GM10248 (cell line): ENCODE results near the gene SYCE3.

Experiments used
- CTCF ChIA-PET: fragments of 300-600 bp; sonication (Branson Sonifier 250); formaldehyde crosslinking; extraction: SDS; loops from one replicate; lab custom pipeline; 2021; ENCODE audit warnings: antibody characterized with exemption; lab: Yijun Ruan, JAX
- POLR2A ChIA-PET: fragments of 350-650 bp; sonication (Branson Sonifier 250); formaldehyde crosslinking; extraction: SDS; loops from one replicate; lab custom pipeline; 2020; ENCODE audit warnings: antibody characterized with exemption; lab: Yijun Ruan, JAX
- DNase-seq: peaks from one replicate; pipeline ENCODE4 v3.0.0; 2012; ENCODE audit errors: extremely low spot score
- TF ChIP-seq, protein P1 (sequence below): IDR thresholded peaks from 2 replicates; pipeline ENCODE4 v1.5.1; 2012; ENCODE audit warnings: mild to moderate bottlenecking, low read depth; ENCODE audit errors: extremely low read depth, missing control alignments, control extremely low read depth

Gene SYCE3

DNA sequence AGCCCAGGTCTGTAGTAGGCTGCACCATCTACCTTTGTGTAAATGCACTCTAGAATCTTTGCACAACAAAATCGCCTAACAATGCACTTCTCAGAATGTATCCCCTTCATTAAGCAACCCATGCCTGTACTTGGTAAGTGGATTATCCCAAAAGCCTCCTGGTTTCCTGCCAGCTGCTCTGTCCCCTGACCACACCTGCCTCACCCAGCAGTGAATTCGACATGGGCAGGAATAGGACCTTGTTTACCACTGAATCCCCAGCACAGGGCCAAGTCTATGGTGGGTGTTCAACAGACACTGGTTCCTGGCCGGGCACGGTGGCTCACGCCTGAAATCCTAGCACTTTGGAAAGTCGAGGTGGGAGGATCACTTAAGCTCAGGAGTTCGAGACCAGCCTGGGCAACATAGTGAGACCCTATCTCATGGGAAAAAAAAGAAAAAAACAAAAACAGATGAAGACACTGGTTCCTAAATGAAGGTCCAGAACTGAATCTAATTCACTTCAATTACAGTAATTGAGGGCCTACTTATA, 5.1 kb upstream of the SYCE3 start:
- TF ChIP-seq, protein P1, sequence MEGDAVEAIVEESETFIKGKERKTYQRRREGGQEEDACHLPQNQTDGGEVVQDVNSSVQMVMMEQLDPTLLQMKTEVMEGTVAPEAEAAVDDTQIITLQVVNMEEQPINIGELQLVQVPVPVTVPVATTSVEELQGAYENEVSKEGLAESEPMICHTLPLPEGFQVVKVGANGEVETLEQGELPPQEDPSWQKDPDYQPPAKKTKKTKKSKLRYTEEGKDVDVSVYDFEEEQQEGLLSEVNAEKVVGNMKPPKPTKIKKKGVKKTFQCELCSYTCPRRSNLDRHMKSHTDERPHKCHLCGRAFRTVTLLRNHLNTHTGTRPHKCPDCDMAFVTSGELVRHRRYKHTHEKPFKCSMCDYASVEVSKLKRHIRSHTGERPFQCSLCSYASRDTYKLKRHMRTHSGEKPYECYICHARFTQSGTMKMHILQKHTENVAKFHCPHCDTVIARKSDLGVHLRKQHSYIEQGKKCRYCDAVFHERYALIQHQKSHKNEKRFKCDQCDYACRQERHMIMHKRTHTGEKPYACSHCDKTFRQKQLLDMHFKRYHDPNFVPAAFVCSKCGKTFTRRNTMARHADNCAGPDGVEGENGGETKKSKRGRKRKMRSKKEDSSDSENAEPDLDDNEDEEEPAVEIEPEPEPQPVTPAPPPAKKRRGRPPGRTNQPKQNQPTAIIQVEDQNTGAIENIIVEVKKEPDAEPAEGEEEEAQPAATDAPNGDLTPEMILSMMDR = no peak
- DNase-seq = no peak
- ChIA-PET POLR2A (no interaction called here), CTCF (interaction anchor here (1.7 kb wide), 1 partner anchor 10 kb away, joined by 5 read pairs; no protein-coding TSS in a partner anchor)

DNA sequence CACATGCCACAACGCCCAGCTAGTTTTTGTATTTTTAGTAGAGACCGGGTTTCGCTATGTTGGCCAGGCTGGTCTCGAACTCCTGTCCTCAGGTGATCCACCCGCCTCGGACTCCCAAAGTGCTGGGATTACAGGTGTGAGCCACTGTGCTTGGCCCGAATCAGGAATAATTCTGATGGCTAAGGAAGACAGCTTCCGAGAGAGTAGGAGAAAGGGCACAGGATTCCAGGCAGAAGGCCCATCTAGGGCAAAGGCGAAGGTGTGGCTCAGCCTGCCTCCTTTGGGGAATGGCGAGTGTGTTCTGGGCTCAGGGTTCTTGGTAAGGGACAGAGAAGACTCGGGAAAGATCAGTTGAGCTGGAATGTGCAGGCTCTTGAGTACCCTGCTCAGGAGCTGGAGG, 1.6 kb upstream of the SYCE3 start:
- TF ChIP-seq, protein P1 = no peak
- CTCF ChIA-PET = interaction anchor here (0.9 to 5.2 kb wide), 10 partner anchors 8 to 62 kb away, joined by 3 to 68 read pairs (median 10); partner anchors contain the start of genes CHKB, CPT1B, LMF2 and NCAPH2
- POLR2A ChIA-PET = interaction anchor here (0.6 to 1.0 kb wide), 3 partner anchors 14 to 697 kb away, joined by 3 to 4 read pairs (median 4); no protein-coding TSS in a partner anchor
- DNase-seq = no peak

DNA sequence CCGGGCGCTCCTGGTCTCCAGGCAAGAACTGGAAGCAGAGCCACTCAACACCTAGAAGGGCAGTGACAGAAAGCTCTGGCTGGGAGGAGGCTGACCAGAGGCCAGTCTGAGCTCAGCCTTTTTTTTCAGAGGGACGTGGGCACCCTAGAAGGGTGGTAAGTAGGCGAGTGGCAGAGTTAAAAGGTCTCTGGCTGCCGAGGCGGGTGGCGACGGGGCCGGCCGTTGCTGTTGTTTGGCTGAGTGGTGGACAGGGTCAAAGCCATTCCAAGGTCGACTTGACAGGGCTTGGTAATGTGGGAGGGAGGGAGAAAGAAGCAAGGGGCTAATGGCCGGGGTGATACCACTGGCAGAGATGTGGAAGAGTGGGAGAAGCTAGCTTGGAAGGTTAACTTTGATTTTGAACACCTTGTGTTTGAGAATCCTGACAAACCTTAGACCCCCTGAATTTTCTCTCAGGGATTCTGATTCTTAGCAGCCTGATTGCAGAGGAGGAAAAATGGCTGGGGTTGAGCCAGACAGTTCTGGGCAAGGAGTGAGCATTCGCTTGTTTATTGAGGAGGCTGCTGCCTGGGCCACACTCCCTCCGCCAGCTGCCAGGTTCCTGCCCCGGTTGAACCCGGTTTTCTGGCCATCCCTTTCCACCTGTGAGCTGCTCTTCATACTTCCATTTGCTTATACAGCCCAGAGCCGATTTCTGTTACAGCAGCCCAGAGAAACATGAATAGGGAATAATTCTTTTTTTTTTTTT, 868 bp upstream of the SYCE3 start:
- TF ChIP-seq, protein P1 = no peak
- DNase-seq = no peak
- ChIA-PET POLR2A (interaction anchor here (0.6 to 1.3 kb wide), 6 partner anchors 13 to 696 kb away, joined by 3 to 6 read pairs (median 4); partner anchors contain the start of genes CPT1B, LMF2 and NCAPH2), CTCF (interaction anchor here (0.8 to 5.2 kb wide), 26 partner anchors 9 to 324 kb away, joined by 3 to 68 read pairs (median 4); partner anchors contain the start of genes ARSA, CHKB, CPT1B and KLHDC7B)

DNA sequence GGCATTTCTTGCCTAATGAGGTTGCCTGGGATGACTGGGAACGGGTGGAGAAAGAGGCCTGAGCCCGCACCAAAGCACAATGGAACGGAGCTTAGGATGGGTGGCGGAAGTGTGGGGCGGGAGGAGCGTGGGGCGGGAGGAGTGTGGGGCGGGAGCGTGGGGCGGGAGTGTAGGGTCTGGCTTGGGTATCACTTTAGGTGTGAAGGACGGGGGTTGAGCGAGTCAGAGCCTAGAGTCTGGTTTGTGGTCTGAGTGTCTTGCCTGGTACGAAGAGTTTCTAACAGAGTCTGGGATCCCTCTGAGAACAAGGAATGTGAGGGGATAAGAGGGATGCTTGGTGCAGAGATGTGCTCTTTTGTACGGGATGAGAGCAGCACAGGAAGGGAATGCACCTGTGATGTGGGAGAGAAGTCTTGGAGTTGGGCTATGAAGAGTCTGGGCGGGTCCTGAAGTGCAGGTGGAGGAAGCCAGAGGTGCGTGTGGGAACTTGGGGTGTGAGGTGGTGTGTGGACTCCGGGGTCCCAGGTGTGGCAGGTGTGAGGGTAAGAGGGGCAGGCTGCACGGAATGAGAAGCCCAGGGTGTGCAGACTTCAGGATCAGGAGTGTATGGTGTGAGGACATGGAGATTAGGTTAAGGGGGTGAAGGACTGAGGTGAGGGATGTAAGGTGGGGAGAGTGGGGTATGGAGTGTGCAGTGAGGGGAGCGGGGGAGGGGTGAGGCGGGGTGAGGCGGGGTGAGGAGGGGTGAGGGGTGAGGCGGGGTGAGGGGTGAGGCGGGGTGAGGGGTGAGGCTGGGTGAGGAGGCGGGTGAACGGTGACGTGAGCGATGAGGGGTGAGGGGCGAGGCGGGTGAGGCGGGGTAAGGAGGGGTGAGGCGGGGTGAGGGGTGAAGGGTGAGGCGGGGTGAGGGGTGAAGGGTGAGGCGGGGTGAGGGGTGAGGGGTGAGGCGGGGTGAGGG, 1.0 kb downstream of the SYCE3 start:
- ChIA-PET POLR2A (no interaction called here), CTCF (interaction anchor here (2.2 kb wide), 2 partner anchors 9 to 13 kb away, joined by 6 to 7 read pairs; no protein-coding TSS in a partner anchor)
- no peak for DNase-seq
- TF ChIP-seq, protein P1 = no peak

DNA sequence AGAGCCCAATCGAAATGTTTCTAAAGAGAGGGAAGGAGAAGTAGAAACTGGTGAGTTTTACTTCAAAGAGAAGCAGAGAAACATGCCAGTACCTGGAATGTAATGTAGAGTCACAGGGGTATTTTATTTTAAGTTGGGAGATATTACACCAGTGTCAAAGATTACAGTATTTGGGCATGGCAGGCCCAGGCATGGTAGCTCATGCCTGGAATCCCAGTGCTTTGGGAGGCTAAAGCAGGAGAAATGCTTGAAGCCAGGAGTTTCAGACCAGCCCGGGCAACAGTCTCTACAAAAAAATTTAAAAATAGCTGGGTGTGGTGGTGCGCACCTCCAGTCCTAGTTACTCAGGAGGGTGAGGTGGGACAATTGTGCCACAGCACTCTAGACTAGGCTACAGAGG, 2.7 kb downstream of the SYCE3 start:
- DNase-seq = no peak
- POLR2A ChIA-PET = interaction anchor here (0.6 kb wide), 1 partner anchor 60 kb away, joined by 4 read pairs; no protein-coding TSS in a partner anchor
- CTCF ChIA-PET = interaction anchor here (1.0 to 2.2 kb wide), 5 partner anchors 10 to 74 kb away, joined by 3 to 7 read pairs (median 6); partner anchors contain the start of genes KLHDC7B and SCO2
- TF ChIP-seq, protein P1 = no peak
